ENCODE measurements around the gene BMPR1A. TPM values are rescaled to one million over a fixed set of nuclear protein-coding genes. Genes with fewer than 3 reads are reported as not detected.

BMPR1A gene
- total RNA-seq, 1 donor from 2014 or later, result 9.7 TPM

DNA sequence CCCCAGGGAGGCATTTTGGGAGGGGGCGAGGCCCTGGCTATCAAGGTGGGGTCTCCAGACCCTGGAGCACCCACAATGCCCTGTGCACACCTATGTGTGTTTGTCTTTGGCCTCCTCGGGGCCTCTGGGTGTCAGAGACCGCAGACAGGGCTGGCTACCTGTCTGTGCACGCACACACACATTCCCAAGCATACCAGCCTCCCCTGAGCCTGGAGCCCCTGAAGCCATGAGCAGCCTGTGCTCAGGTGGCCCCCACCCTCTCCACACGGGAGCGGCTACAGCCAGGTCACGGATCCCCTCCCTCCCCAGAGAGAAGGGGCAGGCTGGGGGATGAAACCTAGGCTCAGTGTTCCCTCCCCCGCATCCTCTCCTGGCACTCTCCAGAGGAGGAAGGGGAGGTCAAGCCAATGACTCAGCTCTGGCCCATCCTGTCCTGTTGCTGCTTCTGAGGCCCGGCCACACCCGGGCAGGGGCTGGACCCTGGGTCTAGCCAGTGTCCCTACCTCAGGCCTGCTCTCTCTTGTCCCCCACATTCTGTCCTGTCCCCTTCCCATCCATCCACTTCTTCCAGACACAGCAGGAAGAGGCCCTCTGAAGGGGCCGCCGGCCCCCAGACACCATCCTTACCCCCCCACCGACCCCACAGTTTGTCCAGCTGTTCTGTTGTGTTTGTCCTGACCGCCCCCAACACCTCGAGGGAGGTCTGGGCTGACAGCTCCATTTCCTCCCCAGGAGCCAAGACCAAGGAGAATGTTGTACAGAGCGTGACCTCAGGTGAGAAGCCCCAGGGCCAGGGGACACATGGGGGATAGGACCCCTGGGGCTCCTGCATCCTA is 202.7 kb downstream of the BMPR1A start:
- no peak for DNase-seq (ENCODE audit: low spot score)
- intact Hi-C loops (cut with micrococcal nuclease), result no loop called here
- no peaks in the 10 kb centered on the region for H3K4me1 Mint-ChIP-seq (ENCODE audit: low read depth)
- no peak overlapping the region for H3K4me3 Mint-ChIP-seq
- no peak overlapping the region for H3K27ac Mint-ChIP-seq
- no peaks in the 10 kb centered on the region for H3K27me3 Mint-ChIP-seq (ENCODE audit: insufficient read depth)
- no peaks in the 10 kb centered on the region for H3K9me3 Mint-ChIP-seq
- no peaks in the 10 kb centered on the region for H3K36me3 Mint-ChIP-seq (ENCODE audit: low read depth)

DNA sequence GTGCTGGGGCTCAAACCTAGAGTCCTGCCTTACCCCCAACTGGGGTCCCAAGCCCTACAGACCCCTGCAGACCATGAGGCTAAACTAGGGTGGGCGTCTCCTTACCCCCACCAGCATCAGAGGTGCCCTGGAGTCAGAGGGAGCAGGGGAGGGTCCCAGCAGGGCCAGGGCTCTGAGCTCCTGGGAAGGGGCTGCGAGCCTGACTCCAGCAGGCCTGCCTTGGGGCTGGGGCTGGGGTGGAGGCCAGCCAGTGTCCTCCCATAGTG is 203.3 kb downstream of the BMPR1A start:
- Mint-ChIP-seq H3K4me3 (no peak overlapping the region), H3K9me3 (no peaks in the 10 kb centered on the region), H3K27me3 (ENCODE audit: insufficient read depth) (no peaks in the 10 kb centered on the region), H3K27ac (no peak overlapping the region), H3K4me1 (ENCODE audit: low read depth) (no peaks in the 10 kb centered on the region), H3K36me3 (ENCODE audit: low read depth) (no peaks in the 10 kb centered on the region)
- intact Hi-C loops (cut with micrococcal nuclease), result no loop called here
- no peak for DNase-seq (ENCODE audit: low spot score)

GRCh38 chr10:86960003-86960862 is 203.8 kb downstream of the BMPR1A start:
- intact Hi-C loops (cut with micrococcal nuclease), result no loop called here
- H3K9me3 Mint-ChIP-seq, result no peaks in the 10 kb centered on the region
- H3K4me1 Mint-ChIP-seq (ENCODE audit: low read depth), result no peaks in the 10 kb centered on the region
- no peak overlapping the region for H3K4me3 Mint-ChIP-seq
- H3K27ac Mint-ChIP-seq, result no peak overlapping the region
- DNase-seq (ENCODE audit: low spot score), result peak; percentile 14
- no peaks in the 10 kb centered on the region for H3K36me3 Mint-ChIP-seq (ENCODE audit: low read depth)
- no peaks in the 10 kb centered on the region for H3K27me3 Mint-ChIP-seq (ENCODE audit: insufficient read depth)

GRCh38 chr10:86960863-86961434 is 204.5 kb downstream of the BMPR1A start:
- Mint-ChIP-seq H3K4me1 (ENCODE audit: low read depth) (peaks cover 5% of the 10 kb centered on the region), H3K4me3 (no peak overlapping the region), H3K27ac (no peak overlapping the region), H3K27me3 (ENCODE audit: insufficient read depth) (no peaks in the 10 kb centered on the region), H3K9me3 (no peaks in the 10 kb centered on the region), H3K36me3 (ENCODE audit: low read depth) (no peaks in the 10 kb centered on the region)
- intact Hi-C loops (cut with micrococcal nuclease), result no loop called here
- no peak for DNase-seq (ENCODE audit: low spot score)

- Mint-ChIP-seq H3K4me1 (ENCODE audit: low read depth) (peaks cover 12% of the 10 kb centered on the region), H3K9me3 (no peaks in the 10 kb centered on the region), H3K36me3 (ENCODE audit: low read depth) (no peaks in the 10 kb centered on the region), H3K27me3 (ENCODE audit: insufficient read depth) (no peaks in the 10 kb centered on the region), H3K4me3 (no peak overlapping the region), H3K27ac (no peak overlapping the region)
- no peak for DNase-seq (ENCODE audit: low spot score)
- intact Hi-C loops (cut with micrococcal nuclease), result no loop called here
Observed at GRCh38 chr10:86961481-86962091, 205.2 kb downstream of the BMPR1A start.

- Mint-ChIP-seq H3K27me3 (ENCODE audit: insufficient read depth) (no peaks in the 10 kb centered on the region), H3K36me3 (ENCODE audit: low read depth) (no peaks in the 10 kb centered on the region), H3K4me3 (no peak overlapping the region), H3K9me3 (no peaks in the 10 kb centered on the region), H3K4me1 (ENCODE audit: low read depth) (peaks cover 16% of the 10 kb centered on the region), H3K27ac (no peak overlapping the region)
- intact Hi-C loops (cut with micrococcal nuclease), result no loop called here
- DNase-seq (ENCODE audit: low spot score), result no peak
Observed at GRCh38 chr10:86962136-86962980, 205.9 kb downstream of the BMPR1A start.

GRCh38 chr10:86962981-86963310 is 206.5 kb downstream of the BMPR1A start:
- H3K9me3 Mint-ChIP-seq, result no peaks in the 10 kb centered on the region
- H3K4me3 Mint-ChIP-seq, result no peak overlapping the region
- no peak for DNase-seq (ENCODE audit: low spot score)
- no peak overlapping the region for H3K27ac Mint-ChIP-seq
- peaks cover 16% of the 10 kb centered on the region for H3K4me1 Mint-ChIP-seq (ENCODE audit: low read depth)
- intact Hi-C loops (cut with micrococcal nuclease), result no loop called here
- peaks cover 2% of the 10 kb centered on the region for H3K27me3 Mint-ChIP-seq (ENCODE audit: insufficient read depth)
- no peaks in the 10 kb centered on the region for H3K36me3 Mint-ChIP-seq (ENCODE audit: low read depth)

- peaks cover 2% of the 10 kb centered on the region for H3K27me3 Mint-ChIP-seq (ENCODE audit: insufficient read depth)
- H3K4me1 Mint-ChIP-seq (ENCODE audit: low read depth), result peaks cover 16% of the 10 kb centered on the region
- no peak overlapping the region for H3K27ac Mint-ChIP-seq
- DNase-seq (ENCODE audit: low spot score), result no peak
- H3K36me3 Mint-ChIP-seq (ENCODE audit: low read depth), result no peaks in the 10 kb centered on the region
- H3K4me3 Mint-ChIP-seq, result no peak overlapping the region
- no peaks in the 10 kb centered on the region for H3K9me3 Mint-ChIP-seq
- intact Hi-C loops (cut with micrococcal nuclease), result no loop called here
Observed at GRCh38 chr10:86963341-86963919, 207.0 kb downstream of the BMPR1A start.

GRCh38 chr10:86964061-86964846 is 207.8 kb downstream of the BMPR1A start:
- intact Hi-C loops (cut with micrococcal nuclease), result no loop called here

DNA sequence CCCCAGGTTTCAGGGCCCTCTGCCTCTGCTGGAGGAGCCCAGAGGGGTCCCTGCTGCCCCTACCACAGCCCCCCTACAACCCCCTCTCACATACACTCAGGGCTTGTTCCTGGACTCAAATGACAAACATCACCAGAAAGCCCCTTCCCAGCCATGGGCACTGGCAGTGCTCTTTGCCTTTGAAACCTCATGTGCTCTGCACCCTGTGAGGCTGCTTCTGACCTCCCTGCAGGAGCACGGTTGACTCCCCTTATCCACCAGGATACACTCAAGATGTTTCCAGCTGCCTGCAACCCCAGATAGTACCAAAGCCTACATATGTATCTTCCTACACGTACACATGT is 208.4 kb downstream of the BMPR1A start:
- Mint-ChIP-seq H3K36me3 (ENCODE audit: low read depth) (no peaks in the 10 kb centered on the region), H3K4me3 (no peak overlapping the region), H3K4me1 (ENCODE audit: low read depth) (peaks cover 16% of the 10 kb centered on the region), H3K9me3 (no peaks in the 10 kb centered on the region), H3K27ac (no peak overlapping the region), H3K27me3 (ENCODE audit: insufficient read depth) (peaks cover 12% of the 10 kb centered on the region)
- intact Hi-C loops (cut with micrococcal nuclease), result loop anchor here (5.0 kb wide), 1 partner anchor 253 kb away; no protein-coding TSS in a partner anchor
- no peak for DNase-seq (ENCODE audit: low spot score)

More at GRCh38 chr10:86964061-86964846, 207.8 kb downstream of the BMPR1A start:
- DNase-seq (ENCODE audit: low spot score), result no peak
- Mint-ChIP-seq H3K27ac (no peak overlapping the region), H3K4me1 (ENCODE audit: low read depth) (peaks cover 16% of the 10 kb centered on the region), H3K9me3 (no peaks in the 10 kb centered on the region), H3K4me3 (no peak overlapping the region), H3K27me3 (ENCODE audit: insufficient read depth) (peaks cover 6% of the 10 kb centered on the region), H3K36me3 (ENCODE audit: low read depth) (no peaks in the 10 kb centered on the region)

GRCh38 chr10:86965986-86966654 is 209.7 kb downstream of the BMPR1A start:
- no peaks in the 10 kb centered on the region for H3K9me3 Mint-ChIP-seq
- intact Hi-C loops (cut with micrococcal nuclease), result loop anchor here (1.0 to 5.0 kb wide), 3 partner anchors 27 to 277 kb away; no protein-coding TSS in a partner anchor
- peaks cover 14% of the 10 kb centered on the region for H3K27me3 Mint-ChIP-seq (ENCODE audit: insufficient read depth)
- no peaks in the 10 kb centered on the region for H3K36me3 Mint-ChIP-seq (ENCODE audit: low read depth)
- peak overlapping the region; percentile 70 for H3K27ac Mint-ChIP-seq
- DNase-seq (ENCODE audit: low spot score), result no peak
- peak overlapping the region; percentile 34 for H3K4me3 Mint-ChIP-seq
- H3K4me1 Mint-ChIP-seq (ENCODE audit: low read depth), result peaks cover 16% of the 10 kb centered on the region

All from activated T-helper 1 cell treated with anti-CD3 and anti-CD28 coated beads, Interleukin-12 subunit alpha, Interleukin-12 subunit beta, Interleukin-2, Interleukin-4 antibody, amounts not matched to agents 30 ng/mL and 10 ng/mL and 1 ng/mL, durations not matched to agents 14 hours and 24 hours and 36 hours (primary cell).